Activated CD4-positive, alpha-beta T cell treated with anti-CD3 and anti-CD28 coated beads, Interleukin-2, amount 50 U/mL, for 16 hours (primary cell): Measurements from ENCODE around the gene NCK2.
A peak's percentile ranks its signal among the peaks of the same experiment; 100 is the strongest.

Experiments
- DNase-seq: peaks from one replicate; pipeline ENCODE4 v3.0.0-alpha.2; 2020

The NCK2 gene

GRCh38 chr2:105820151-105820550 is 75.4 kb downstream of the NCK2 start:
- DNase-seq: no peak

- DNase-seq: no peak
Observed at GRCh38 chr2:105820691-105821090, 76.0 kb downstream of the NCK2 start.

- DNase-seq: no peak
Observed at GRCh38 chr2:105821428-105822125, 76.9 kb downstream of the NCK2 start.

GRCh38 chr2:105822186-105822585 is 77.5 kb downstream of the NCK2 start:
- DNase-seq: no peak

GRCh38 chr2:105824446-105824845 is 79.7 kb downstream of the NCK2 start:
- no peak for DNase-seq

- peak; percentile 65 for DNase-seq
Observed at GRCh38 chr2:105827351-105828096, 82.8 kb downstream of the NCK2 start.

- DNase-seq: no peak
Observed at GRCh38 chr2:105828558-105828957, 83.8 kb downstream of the NCK2 start.

GRCh38 chr2:105834931-105835330 is 90.2 kb downstream of the NCK2 start:
- DNase-seq: no peak

GRCh38 chr2:105836341-105836740 is 91.6 kb downstream of the NCK2 start:
- no peak for DNase-seq

- DNase-seq: peak; percentile 62
Observed at GRCh38 chr2:105836840-105837692, 92.4 kb downstream of the NCK2 start.

GRCh38 chr2:105839793-105840192 is 95.1 kb downstream of the NCK2 start:
- no peak for DNase-seq

- peak; percentile 43 for DNase-seq
Observed at GRCh38 chr2:105840933-105841332, 96.2 kb downstream of the NCK2 start.

- no peak for DNase-seq
Observed at GRCh38 chr2:105841551-105841950, 96.8 kb downstream of the NCK2 start.

- DNase-seq: no peak
Observed at GRCh38 chr2:105842555-105842954, 97.8 kb downstream of the NCK2 start.

- DNase-seq: no peak
Observed at GRCh38 chr2:105843476-105844374, 99.0 kb downstream of the NCK2 start.

- no peak for DNase-seq
Observed at GRCh38 chr2:105845976-105846375, 101.3 kb downstream of the NCK2 start.

- no peak for DNase-seq
Observed at GRCh38 chr2:105847056-105847455, 102.3 kb downstream of the NCK2 start.

GRCh38 chr2:105848367-105848766 is 103.7 kb downstream of the NCK2 start:
- DNase-seq: no peak

GRCh38 chr2:105849431-105850179 is 104.9 kb downstream of the NCK2 start:
- DNase-seq: no peak

- DNase-seq: no peak
Observed at GRCh38 chr2:105852066-105852465, 107.4 kb downstream of the NCK2 start.

- DNase-seq: no peak
Observed at GRCh38 chr2:105853354-105854088, 108.8 kb downstream of the NCK2 start.
